HG03039 (cell line): ENCODE data around the gene CUZD1.
"Not testable (repeated sequence)": the region's sequence is repeated elsewhere in the genome, so short reads cannot be mapped to it uniquely, and the experiment has no call there.

Experiments
- ATAC-seq: cut with Tn5 transposase; IDR thresholded peaks from one replicate; pipeline ENCODE4 v1.9.1; 2021; ENCODE audit warnings: mild to moderate bottlenecking, moderate library complexity; ENCODE audit not compliant: unreplicated experiment

The CUZD1 gene, protein sequence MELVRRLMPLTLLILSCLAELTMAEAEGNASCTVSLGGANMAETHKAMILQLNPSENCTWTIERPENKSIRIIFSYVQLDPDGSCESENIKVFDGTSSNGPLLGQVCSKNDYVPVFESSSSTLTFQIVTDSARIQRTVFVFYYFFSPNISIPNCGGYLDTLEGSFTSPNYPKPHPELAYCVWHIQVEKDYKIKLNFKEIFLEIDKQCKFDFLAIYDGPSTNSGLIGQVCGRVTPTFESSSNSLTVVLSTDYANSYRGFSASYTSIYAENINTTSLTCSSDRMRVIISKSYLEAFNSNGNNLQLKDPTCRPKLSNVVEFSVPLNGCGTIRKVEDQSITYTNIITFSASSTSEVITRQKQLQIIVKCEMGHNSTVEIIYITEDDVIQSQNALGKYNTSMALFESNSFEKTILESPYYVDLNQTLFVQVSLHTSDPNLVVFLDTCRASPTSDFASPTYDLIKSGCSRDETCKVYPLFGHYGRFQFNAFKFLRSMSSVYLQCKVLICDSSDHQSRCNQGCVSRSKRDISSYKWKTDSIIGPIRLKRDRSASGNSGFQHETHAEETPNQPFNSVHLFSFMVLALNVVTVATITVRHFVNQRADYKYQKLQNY

GRCh38 chr10:122845783-122846332, at the start of gene CUZD1:
Gene CUZD1 (minus strand): TSS chr10:122845857. CDS start chr10:122845843, 14 bp downstream.
- ATAC-seq = no peak

GRCh38 chr10:122894261-122894944, 48.7 kb upstream of the CUZD1 start:
- no peak for ATAC-seq

DNA sequence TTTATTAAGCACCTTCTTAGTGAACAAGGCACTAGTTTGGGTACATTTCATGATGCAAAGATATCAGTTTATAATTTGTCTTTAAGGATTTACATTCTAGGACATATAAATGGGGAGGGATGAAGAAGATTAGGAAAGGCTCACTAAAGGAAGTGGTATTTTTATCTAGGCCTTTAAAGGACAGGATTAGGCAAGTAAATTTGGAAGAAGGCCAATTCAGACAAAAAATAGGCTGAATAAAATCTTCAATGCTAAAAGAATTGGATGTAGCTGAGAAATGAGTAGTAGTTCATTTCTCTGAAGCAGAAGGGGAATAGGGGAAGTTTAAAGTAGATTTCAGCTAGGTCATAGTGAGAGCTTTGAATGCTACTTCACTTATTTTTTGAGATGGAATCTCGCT, 38.5 kb upstream of the CUZD1 start:
- ATAC-seq = no peak

- no peak for ATAC-seq
Measured at GRCh38 chr10:122882766-122883165, 37.1 kb upstream of the CUZD1 start.

DNA sequence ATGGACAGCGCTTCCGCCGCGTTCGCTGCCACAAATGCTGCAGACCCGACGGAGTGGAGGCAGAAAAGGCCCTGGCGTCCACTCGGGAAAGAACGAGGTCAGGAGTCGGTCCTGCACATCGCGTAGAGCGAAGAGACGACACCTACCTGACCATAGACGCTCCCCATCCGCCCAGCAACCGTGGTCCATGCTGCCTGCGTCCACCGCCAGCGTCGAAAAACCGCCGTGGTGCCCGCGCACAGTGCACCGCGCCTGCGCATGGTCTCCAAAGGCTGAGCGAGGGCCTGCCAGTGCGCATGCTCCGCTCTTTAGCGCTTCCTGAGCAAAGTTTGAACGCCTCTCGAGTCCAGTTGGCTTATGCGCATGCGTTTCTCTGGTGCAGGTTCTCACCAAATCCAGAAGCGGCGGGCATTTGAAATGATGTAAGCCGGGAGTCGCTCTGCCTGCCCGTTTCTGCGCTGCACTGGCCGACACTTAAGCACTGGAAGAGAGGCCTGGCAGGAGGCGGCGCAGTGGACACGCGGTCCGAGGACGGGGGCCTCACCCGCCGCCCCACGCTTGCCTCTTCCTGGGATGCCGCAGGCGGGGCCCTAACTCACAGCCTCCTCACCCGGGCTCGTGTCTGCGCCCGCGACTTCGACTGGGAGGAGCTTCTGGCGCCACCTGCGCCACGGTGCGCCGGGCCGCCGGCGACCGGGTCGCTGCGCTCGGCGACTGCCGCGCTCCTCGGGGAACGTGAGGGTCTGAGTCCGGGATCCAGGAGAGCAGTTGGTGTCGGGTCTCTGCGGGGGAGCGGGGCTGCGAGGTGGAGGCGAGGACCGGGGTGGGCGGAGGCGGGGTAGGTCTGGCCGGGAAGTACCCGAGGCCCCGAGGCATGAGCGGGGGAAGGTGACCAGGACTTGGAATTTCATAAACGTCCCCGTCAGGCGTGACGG, 33.9 kb upstream of the CUZD1 start, which contains the start of gene FAM24B:
FAM24B (minus strand) TSS at position 243 of the 935 bp plus-strand sequence. CDS start 29,066 bp downstream, outside the sequence.
- peak; percentile 70 for ATAC-seq

DNA sequence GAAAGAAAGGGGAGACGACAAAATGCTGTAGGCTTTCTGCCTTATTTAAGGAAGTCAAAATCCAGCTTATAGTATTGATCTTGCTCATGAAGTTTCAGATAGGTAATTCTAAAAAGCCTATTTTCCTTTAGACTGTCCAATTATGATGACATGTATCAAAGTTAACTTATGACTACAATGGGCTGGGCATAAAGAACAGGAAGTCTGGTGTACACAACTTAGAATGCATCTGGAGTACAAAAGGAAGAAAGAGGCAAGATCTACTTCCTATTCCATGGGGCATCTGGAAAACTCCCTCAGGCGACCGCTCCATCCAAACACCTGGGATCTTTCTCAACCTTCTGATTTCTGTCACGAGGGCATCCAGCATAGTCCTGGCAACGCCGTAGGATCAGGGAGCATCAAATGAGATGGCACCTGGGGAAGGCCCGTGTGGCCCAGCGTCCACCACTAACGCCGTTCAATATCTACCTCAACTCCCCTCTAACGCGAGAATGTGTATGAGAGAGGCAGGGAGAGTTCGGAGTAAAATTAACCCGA, 33.2 kb upstream of the CUZD1 start:
- no peak for ATAC-seq

DNA sequence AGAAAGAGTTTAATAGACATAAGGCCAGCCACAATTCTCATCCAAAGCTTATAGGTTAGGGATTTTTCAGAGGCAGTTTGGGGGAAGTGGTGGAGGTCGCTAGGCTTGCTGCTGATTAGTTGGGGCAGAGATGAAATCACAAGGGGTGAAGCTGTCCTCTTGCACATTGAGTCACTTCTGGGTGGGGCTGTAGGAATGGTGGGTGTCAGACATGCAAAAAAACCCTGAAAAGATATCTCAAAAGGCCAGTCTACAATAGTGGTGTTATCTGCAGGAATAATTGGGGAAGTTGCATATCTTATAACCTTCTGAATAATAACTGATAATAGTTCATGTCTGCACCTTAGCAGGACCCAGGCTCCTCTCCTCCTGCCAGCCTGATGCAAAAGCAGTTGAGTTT, 31.6 kb upstream of the CUZD1 start:
- ATAC-seq = no peak

DNA sequence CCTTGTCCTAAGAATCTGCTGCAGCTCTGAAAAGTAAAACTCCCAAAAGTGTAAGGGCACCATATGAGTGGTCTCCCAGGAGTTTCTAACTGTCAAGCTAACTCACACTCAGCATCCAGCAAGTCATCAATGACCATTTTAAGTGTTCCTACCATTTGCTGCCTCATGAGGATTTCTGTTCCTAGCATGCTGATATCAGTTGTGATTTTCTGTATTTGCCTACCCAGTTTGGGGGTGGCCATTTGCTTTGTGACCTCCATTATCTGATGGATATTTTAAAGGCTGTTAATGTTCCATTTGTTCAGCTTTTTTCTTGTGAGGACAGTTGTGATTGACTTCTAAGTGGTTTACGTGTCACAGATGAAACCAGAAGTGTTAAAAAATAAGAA, 30.8 kb upstream of the CUZD1 start:
- no peak for ATAC-seq

- ATAC-seq = no peak
Measured at GRCh38 chr10:122875843-122876466, 30.3 kb upstream of the CUZD1 start.

GRCh38 chr10:122871947-122872346, 26.3 kb upstream of the CUZD1 start:
- ATAC-seq = not testable (repeated sequence)

DNA sequence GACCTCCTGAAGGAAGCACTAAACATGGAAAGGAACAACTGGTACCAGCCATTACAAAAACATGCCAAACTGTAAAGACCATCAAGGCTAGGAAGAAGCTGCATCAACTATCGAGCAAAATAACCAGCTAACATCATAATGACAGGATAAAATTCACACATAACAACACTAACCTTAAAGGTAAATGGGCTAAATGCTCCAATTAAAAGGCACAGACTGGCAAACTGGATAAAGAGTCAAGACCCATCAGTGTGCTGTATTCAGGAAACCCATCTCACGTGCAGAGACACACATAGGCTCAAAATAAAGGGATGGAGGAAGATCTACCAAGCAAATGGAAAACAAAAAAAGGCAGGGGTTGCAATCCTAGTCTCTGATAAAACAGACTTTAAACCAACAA, 23.1 kb upstream of the CUZD1 start:
- not testable (repeated sequence) for ATAC-seq

GRCh38 chr10:122866757-122867482, 21.3 kb upstream of the CUZD1 start:
- not testable (repeated sequence) for ATAC-seq

- ATAC-seq = no peak
Measured at GRCh38 chr10:122864901-122865300, 19.2 kb upstream of the CUZD1 start.

- no peak for ATAC-seq
Measured at GRCh38 chr10:122864194-122864592, 18.5 kb upstream of the CUZD1 start.

GRCh38 chr10:122863216-122864193, 17.8 kb upstream of the CUZD1 start:
- ATAC-seq = no peak

DNA sequence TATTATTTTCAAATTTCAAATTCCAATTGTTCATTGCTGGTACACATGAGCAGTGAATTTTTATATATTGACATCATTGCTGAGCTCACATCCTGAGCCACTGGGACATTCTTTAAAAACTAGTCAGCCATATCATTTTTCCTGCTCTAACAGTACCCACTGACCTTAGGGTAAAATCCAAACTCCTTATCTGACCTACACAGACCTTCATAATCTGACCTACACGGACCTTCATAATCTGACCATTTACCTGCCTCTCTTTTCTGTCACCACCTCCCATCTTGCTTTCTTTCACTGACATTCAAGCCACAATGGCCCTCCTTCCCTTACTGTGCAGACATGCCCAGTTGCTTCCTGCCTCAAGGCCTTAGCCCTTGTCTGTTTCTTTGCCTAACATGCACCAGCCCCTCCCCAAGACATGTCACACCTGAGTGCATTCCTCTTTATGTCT, 16.1 kb upstream of the CUZD1 start:
- no peak for ATAC-seq

- no peak for ATAC-seq
Measured at GRCh38 chr10:122859527-122859926, 13.9 kb upstream of the CUZD1 start.

DNA sequence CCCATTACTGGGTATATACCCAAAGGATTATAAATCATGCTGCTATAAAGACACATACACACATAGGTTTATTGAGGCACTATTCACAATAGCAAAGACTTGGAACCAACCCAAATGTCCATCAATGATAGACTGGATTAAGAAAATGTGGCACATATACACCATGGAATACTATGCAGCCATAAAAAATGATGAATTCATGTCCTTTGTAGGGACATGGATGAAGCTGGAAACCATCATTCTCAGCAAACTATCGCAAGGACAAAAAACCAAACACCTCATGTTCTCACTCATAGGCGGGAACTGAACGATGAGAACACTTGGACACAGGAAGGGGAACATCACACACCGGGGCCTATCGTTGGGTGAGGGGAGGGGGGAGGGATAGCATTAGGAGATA, 12.4 kb upstream of the CUZD1 start:
- not testable (repeated sequence) for ATAC-seq
